ENCODE measurements around the gene BTBD9. TPM values are rescaled to one million over a fixed set of nuclear protein-coding genes. Genes with fewer than 3 reads are reported as not detected.
A peak's percentile ranks its signal among the peaks of the same experiment; 100 is the strongest.

BTBD9 gene
- total RNA-seq, 1 experiment from 2014 or later: 19.4 TPM

DNA sequence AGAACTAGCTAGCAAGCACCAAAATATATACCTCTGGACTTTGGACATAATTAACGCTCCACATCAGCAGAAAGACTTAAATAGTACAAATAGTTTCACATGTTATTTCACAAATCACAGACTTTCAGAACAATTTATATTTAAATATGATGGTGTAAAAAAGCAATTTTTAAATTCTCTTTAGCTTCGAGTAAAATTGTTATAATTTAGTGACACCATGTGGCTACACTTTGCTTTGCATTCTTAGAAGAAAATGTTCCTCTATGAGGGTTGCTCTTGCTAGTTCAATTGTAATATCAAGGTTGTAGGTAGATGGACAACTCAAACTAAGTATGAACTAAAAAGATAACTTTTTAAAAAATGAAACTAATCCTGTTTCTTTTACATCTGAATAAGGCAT, 69.0 kb downstream of the BTBD9 start:
- Mint-ChIP-seq H3K4me3 (ENCODE audit: low read depth, unreplicated experiment) (no peak overlapping the region), H3K36me3 (ENCODE audit: insufficient read depth, unreplicated experiment) (no peaks in the 10 kb centered on the region), H3K27ac (ENCODE audit: unreplicated experiment) (no peak overlapping the region), H3K27me3 (ENCODE audit: unreplicated experiment) (no peaks in the 10 kb centered on the region), H3K9me3 (ENCODE audit: low read depth, unreplicated experiment) (no peaks in the 10 kb centered on the region), H3K4me1 (ENCODE audit: low read depth, unreplicated experiment) (no peaks in the 10 kb centered on the region)
- intact Hi-C loops (cut with micrococcal nuclease; ENCODE audit: unreplicated experiment): loop anchor here (1.0 to 10.0 kb wide), 2 partner anchors 45 to 536 kb away; no protein-coding TSS in a partner anchor
- no TSS peak for BruUV-seq (replicated peaks)
- no peak for DNase-seq
- CTCF ChIA-PET: interaction anchor here (1.5 kb wide), 1 partner anchor 77 kb away, joined by 9 read pairs; no protein-coding TSS in a partner anchor
- TF ChIP-seq CTCF (IDR thresholded peaks at IDR 0.05; ENCODE audit: unreplicated experiment): no peak

DNA sequence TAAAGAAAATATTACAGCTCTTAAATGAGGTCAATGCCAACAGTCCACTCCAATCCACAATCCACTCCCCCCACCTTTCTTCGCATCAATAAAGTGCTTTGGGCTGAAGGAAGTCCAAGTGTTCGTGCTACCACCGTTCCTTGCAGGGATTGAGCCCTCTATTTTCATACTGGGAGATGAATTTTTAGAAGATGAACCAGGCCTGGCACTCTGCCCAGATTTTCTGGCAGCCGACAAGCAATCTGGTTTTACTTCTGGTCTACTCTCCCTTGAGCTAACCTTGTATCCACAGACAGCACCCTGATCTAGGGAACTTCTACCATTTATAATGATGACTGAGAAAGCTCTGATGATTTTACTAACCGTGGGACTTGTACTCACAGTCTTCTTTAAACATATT, 72.3 kb downstream of the BTBD9 start:
- BruUV-seq (replicated peaks): no TSS peak
- CTCF ChIA-PET: no interaction called here
- H3K27me3 Mint-ChIP-seq (ENCODE audit: unreplicated experiment): no peaks in the 10 kb centered on the region
- intact Hi-C loops (cut with micrococcal nuclease; ENCODE audit: unreplicated experiment): no loop called here
- no peak for TF ChIP-seq CTCF (IDR thresholded peaks at IDR 0.05; ENCODE audit: unreplicated experiment)
- no peaks in the 10 kb centered on the region for H3K36me3 Mint-ChIP-seq (ENCODE audit: insufficient read depth, unreplicated experiment)
- no peak overlapping the region for H3K27ac Mint-ChIP-seq (ENCODE audit: unreplicated experiment)
- no peak overlapping the region for H3K4me3 Mint-ChIP-seq (ENCODE audit: low read depth, unreplicated experiment)
- H3K4me1 Mint-ChIP-seq (ENCODE audit: low read depth, unreplicated experiment): no peaks in the 10 kb centered on the region
- no peaks in the 10 kb centered on the region for H3K9me3 Mint-ChIP-seq (ENCODE audit: low read depth, unreplicated experiment)
- DNase-seq: peak; percentile 14

DNA sequence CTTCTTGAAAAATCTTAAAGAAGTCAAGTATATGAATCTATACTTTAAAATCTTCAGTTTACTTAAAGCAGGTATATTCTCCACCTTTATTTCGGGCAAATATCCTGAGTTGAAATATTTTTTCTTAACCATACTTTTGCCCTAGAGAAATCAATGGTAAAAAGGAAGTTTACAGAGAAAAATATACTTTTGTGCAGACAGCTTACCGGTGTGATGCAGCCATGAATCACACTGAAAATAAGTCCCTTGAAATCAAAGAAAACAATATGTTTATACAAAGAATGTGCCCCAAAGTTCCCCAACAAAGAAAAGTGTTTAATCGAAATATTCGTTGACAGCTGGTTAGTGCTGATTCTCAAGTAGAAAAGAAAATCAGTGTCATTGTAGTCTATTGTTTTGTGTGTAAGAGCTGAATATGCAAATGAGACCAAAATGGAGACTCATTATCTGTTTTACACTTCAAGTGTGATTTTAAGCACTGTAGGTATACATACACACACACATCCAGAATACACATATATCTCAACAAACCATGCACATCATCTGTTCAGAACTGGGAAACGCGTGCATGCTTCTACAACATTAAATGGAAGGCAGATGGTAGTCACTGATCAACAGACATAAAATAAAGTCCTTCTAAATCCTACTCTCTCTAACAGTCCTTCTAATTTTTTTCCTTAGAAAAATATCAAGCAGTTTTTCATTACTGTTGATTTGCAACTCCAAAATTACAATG, 73.3 kb downstream of the BTBD9 start:
- Mint-ChIP-seq H3K9me3 (ENCODE audit: low read depth, unreplicated experiment) (no peaks in the 10 kb centered on the region), H3K4me3 (ENCODE audit: low read depth, unreplicated experiment) (no peak overlapping the region), H3K4me1 (ENCODE audit: low read depth, unreplicated experiment) (no peaks in the 10 kb centered on the region), H3K36me3 (ENCODE audit: insufficient read depth, unreplicated experiment) (no peaks in the 10 kb centered on the region), H3K27ac (ENCODE audit: unreplicated experiment) (no peak overlapping the region), H3K27me3 (ENCODE audit: unreplicated experiment) (no peaks in the 10 kb centered on the region)
- intact Hi-C loops (cut with micrococcal nuclease; ENCODE audit: unreplicated experiment): no loop called here
- CTCF ChIA-PET: no interaction called here
- no peak for TF ChIP-seq CTCF (IDR thresholded peaks at IDR 0.05; ENCODE audit: unreplicated experiment)
- DNase-seq: no peak
- BruUV-seq (replicated peaks): no TSS peak

DNA sequence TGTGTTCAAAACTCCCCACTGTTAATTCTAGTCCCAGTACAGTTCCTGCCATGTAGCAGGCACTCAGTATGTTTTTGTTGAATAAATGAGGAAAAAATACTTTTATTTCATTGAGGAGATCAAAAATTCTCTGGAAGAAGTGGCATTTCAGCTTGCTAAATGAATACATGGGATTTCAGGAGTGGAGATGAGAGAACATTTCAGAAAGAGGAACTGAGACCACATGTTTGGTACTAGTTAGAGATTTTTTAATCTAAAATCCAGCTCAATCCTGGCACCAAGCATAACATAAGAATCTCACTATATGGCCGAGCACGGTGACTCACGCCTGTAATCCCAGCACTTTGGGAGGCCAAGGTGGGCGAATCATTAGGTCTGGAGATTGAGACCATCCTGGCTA, 75.4 kb downstream of the BTBD9 start:
- no peak overlapping the region for H3K4me3 Mint-ChIP-seq (ENCODE audit: low read depth, unreplicated experiment)
- TF ChIP-seq CTCF (IDR thresholded peaks at IDR 0.05; ENCODE audit: unreplicated experiment): no peak
- no peak for DNase-seq
- no peaks in the 10 kb centered on the region for H3K4me1 Mint-ChIP-seq (ENCODE audit: low read depth, unreplicated experiment)
- intact Hi-C loops (cut with micrococcal nuclease; ENCODE audit: unreplicated experiment): no loop called here
- no peaks in the 10 kb centered on the region for H3K36me3 Mint-ChIP-seq (ENCODE audit: insufficient read depth, unreplicated experiment)
- CTCF ChIA-PET: no interaction called here
- no peaks in the 10 kb centered on the region for H3K9me3 Mint-ChIP-seq (ENCODE audit: low read depth, unreplicated experiment)
- no peak overlapping the region for H3K27ac Mint-ChIP-seq (ENCODE audit: unreplicated experiment)
- no TSS peak for BruUV-seq (replicated peaks)
- no peaks in the 10 kb centered on the region for H3K27me3 Mint-ChIP-seq (ENCODE audit: unreplicated experiment)

Data from Calu3 (cell line).